Left lung (tissue), 10 donors: ENCODE results near the gene AKT2. TPM values are rescaled to one million over a fixed set of nuclear protein-coding genes. Genes with fewer than 3 reads are reported as not detected.

Experiments
- ATAC-seq: fragments of 200-7000 bp; cut with Tn5 transposase; one replicate; pipeline ENCODE4 v1.9.1; 2020; ENCODE audit warnings: moderate library complexity
- DNase-seq, 4 donors: peaks; one replicate each; pipeline ENCODE4 v3.0.0-alpha.2; 2013 to 2020
- H3K27ac ChIP-seq, 2 donors: fragments of 200-600 bp; sonication (generic) in 1 of 2; one replicate each; pipeline versions ENCODE4 v1.5.0 to v1.8.0; 2020 to 2021
- H3K27me3 ChIP-seq, 2 donors: fragments of 200-600 bp; sonication (generic) in 1 of 2; one replicate each; pipeline versions ENCODE4 v1.5.0 to v1.8.0; 2020 to 2021
- H3K36me3 ChIP-seq, 2 donors: fragments of 200-600 bp; sonication (generic) in 1 of 2; one replicate each; pipeline versions ENCODE4 v1.5.0 to v1.8.0; 2020 to 2021
- H3K4me1 ChIP-seq, 2 donors: fragments of 200-600 bp; one replicate each; pipeline ENCODE4 v1.8.0; 2021
- H3K4me3 ChIP-seq, 2 donors: fragments of 200-600 bp; sonication (generic) in 1 of 2; one replicate each; pipeline versions ENCODE4 v1.5.0 to v1.8.0; 2020 to 2021; ENCODE audit warnings: mild to moderate bottlenecking in 1 of 2
- H3K9me3 ChIP-seq, 2 donors: fragments of 200-600 bp; sonication (generic) in 1 of 2; one replicate each; pipeline versions ENCODE4 v1.5.0 to v1.8.0; 2020 to 2021
- CTCF ChIP-seq, 2 donors: fragments of 200-600 bp; sonication (generic) in 1 of 2; IDR thresholded peaks; one replicate each; pipeline versions ENCODE4 v1.5.0 to v1.8.0; 2021; ENCODE audit warnings: antibody characterized with exemption in 2 of 2
- intact Hi-C, 2 donors: fragments of 100-400 bp; cut with DNase I; formaldehyde crosslinking; loops; one replicate each; pipeline versions ENCODE4 v1.11.2 to v1.14.2; 2022
- polyA plus RNA-seq, 6 donors: library from polyadenylated mRNA; unstranded; fragments of 120-200 nt; gene quantifications; one replicate each; pipeline ENCODE4 v1.2.1, GENCODE V29; 2013; ENCODE audit not compliant: insufficient read length in 6 of 6
- total RNA-seq, 2 donors: library from RNA; stranded (reverse); fragmentation: NEBNext Ultra II Directional; extraction: Animal tissue kit (Norgen Biotek cat#: 25700); gene quantifications; one replicate each; pipeline ENCODE4 v1.2.1, GENCODE V29; 2021
- donor health status: DM: no; HTN: yes; CAD: no.
- donor health status: DM: no; HTN: no; CAD: no.

Gene AKT2
- total and polyA plus RNA-seq, 8 donors, result 102 to 182 (median 163) TPM

- Histone ChIP-seq H3K9me3 (no peaks in the 10 kb centered on the region), H3K36me3 (no peaks in the 10 kb centered on the region), H3K4me1 (peaks cover 22 to 31% of the 10 kb centered on the region in 2 donors), H3K27me3 (no peaks in the 10 kb centered on the region), H3K4me3 (no peak overlapping the region), H3K27ac (peak overlapping the region; percentile 7 to 97)
- intact Hi-C loops, result no loop called here
- TF ChIP-seq CTCF (IDR thresholded peaks at IDR 0.05), result no peak
- peak in 2 of 4 donors; percentile 8 to 37 for DNase-seq
- no peak for ATAC-seq
Observed at GRCh38 chr19:40286971-40287421, 1.9 kb upstream of the AKT2 start.

GRCh38 chr19:40286235-40286970 lies 1.3 kb upstream of the AKT2 start:
- peak overlapping the region; percentile 94 to 97 for H3K27ac ChIP-seq
- H3K27me3 ChIP-seq, result no peaks in the 10 kb centered on the region
- intact Hi-C loops, result no loop called here
- peaks cover 22 to 37% of the 10 kb centered on the region in 2 donors for H3K4me1 ChIP-seq
- no peaks in the 10 kb centered on the region for H3K9me3 ChIP-seq
- H3K36me3 ChIP-seq, result no peaks in the 10 kb centered on the region
- H3K4me3 ChIP-seq, result peak overlapping the region in 1 of 2 donors; percentile 33
- ATAC-seq (no peak), DNase-seq (peak in 3 of 4 donors; percentile 29 to 63 (median 46))
- no peak for TF ChIP-seq CTCF (IDR thresholded peaks at IDR 0.05)

GRCh38 chr19:40285353-40286234 lies 449 bp upstream of the AKT2 start:
- ATAC-seq (peak; percentile 95), DNase-seq (peak; percentile 99 to 100 (median 99))
- no peaks in the 10 kb centered on the region for H3K27me3 ChIP-seq
- intact Hi-C loops, result no loop called here
- H3K36me3 ChIP-seq, result no peaks in the 10 kb centered on the region
- H3K27ac ChIP-seq, result peak overlapping the region; percentile 94 to 97
- no peak for TF ChIP-seq CTCF (IDR thresholded peaks at IDR 0.05)
- peak overlapping the region; percentile 76 to 79 for H3K4me3 ChIP-seq
- H3K4me1 ChIP-seq, result peaks cover 22 to 45% of the 10 kb centered on the region in 2 donors
- H3K9me3 ChIP-seq, result no peaks in the 10 kb centered on the region

GRCh38 chr19:40284251-40284500 lies 969 bp downstream of the AKT2 start:
- H3K4me1 ChIP-seq, result peaks cover 34 to 59% of the 10 kb centered on the region in 2 donors
- H3K27ac ChIP-seq, result peak overlapping the region; percentile 94 to 97
- no peak for TF ChIP-seq CTCF (IDR thresholded peaks at IDR 0.05)
- H3K9me3 ChIP-seq, result no peaks in the 10 kb centered on the region
- peak overlapping the region; percentile 76 to 79 for H3K4me3 ChIP-seq
- no peaks in the 10 kb centered on the region for H3K27me3 ChIP-seq
- intact Hi-C loops, result no loop called here
- H3K36me3 ChIP-seq, result no peaks in the 10 kb centered on the region
- ATAC-seq, result no peak
- no peak for DNase-seq
